Hippocampal formation (tissue), 2 donors: ENCODE results near the gene KYAT1.
A peak's percentile ranks its signal among the peaks of the same experiment; 100 is the strongest.

Experiments
- DNase-seq, 2 donors: peaks; one replicate each; lab custom pipeline; 2025; lab: John Stamatoyannopoulos, UW

The KYAT1 gene

GRCh38 chr9:128881884-128882676 is at the start of gene KYAT1, which contains the start of gene LRRC8A:
KYAT1 (minus strand) TSS chr9:128881950; CDS start chr9:128845405, 36,545 bp downstream.
LRRC8A (plus strand) TSS chr9:128882133; CDS start chr9:128907165, 25,032 bp downstream.
- DNase-seq: peak; percentile 97 to 98

DNA sequence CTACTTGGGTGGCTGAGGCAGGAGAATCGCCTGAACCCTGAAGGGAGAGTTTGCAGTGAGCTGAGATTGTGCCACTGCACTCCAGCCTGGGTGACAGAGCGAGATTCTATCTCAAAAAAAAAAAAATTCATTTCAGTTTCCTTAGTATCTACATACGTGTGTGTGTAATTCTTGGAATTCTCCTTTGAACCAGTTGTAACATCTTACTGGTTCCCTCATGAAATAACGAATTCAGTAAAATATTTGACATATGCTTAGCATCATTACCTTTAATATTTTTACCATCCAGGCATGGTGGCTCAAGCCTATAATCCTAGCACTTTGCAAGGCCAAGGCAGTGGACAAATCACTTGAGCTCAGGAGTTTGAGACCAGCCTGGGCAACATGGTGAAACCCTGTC is 47.8 kb upstream of the KYAT1 start:
- DNase-seq: no peak

DNA sequence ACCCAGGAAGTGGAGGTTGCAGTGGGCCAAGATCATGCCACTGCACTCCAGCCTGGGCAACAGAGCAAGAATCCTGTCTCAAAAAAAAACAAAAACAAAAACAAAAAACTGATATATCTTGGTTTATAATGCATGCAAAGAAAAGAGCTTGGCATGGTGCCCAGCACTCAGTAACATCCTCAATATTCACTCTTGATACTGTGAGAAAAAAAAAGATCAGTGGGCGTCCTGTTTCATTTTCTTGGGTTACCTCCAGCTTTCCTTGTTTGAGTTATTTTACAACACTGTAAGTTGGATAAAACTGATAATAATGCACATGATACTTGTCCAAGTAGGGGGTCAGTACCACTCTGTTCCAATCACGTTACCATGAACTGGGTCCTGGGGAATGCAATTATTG is 46.9 kb upstream of the KYAT1 start:
- DNase-seq: no peak

GRCh38 chr9:128927731-128928411 is 46.1 kb upstream of the KYAT1 start:
- DNase-seq: peak in 1 of 2 donors; percentile 26

DNA sequence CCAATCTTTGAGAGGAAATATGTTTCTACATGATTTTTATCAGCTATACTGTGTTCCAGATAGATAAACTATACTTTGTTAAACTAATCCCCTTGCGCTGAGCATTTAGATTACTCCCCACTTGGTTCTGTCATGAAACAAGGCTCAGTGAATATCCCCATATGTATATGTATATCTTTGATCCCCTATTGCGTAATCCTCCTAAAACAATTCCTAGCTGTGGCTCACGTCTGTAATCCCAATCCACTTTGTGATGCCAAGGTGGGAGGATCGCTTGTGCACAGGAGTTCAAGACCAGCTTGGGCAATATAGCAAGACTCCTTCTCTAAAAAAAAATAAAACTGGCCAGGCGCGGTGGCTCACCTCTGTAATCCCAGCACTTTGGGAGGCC is 41.7 kb upstream of the KYAT1 start:
- DNase-seq: no peak

DNA sequence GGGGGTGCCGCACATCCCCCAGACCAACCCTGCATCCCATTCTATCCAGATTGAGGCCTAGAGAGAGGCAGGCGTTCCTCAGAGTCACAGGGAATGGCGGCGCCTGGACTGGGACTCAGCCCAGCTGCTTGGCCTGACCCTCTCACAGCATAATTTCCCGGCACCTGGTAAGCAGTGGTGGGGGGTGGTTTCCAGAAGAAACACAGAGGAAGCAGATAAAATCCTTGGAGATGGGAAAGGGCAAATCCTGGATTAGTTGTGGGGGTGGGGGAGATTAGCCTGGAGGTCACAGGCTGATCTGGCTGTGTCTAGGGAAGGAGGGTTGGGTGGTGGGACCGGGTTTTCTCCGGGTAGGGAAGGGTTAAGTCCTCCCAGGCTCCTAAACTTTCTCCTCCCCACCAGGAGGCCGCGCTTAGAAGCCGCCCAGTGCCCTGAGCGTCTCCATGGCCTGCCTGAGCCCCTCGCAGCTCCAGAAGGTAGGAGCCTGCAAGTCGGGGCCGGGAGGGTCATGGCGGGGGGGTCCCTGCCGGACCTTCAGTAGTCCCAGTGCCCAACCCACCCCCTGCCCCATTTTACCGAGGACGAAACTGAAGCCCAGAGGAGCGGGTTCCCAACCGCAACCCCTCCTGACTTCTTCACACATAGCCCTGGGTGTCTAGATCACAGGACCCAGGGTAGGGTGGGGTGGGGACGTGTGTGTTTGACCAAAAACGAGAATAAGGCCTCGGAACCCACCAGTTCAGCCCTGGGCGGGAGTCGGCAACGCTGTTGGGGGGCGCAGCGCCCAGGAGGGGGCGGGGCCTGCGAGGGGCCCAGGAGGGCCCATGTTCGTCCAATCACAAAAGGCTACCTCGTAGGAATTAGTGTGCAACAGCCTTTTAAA is 40.4 kb upstream of the KYAT1 start:
- DNase-seq: no peak

DNA sequence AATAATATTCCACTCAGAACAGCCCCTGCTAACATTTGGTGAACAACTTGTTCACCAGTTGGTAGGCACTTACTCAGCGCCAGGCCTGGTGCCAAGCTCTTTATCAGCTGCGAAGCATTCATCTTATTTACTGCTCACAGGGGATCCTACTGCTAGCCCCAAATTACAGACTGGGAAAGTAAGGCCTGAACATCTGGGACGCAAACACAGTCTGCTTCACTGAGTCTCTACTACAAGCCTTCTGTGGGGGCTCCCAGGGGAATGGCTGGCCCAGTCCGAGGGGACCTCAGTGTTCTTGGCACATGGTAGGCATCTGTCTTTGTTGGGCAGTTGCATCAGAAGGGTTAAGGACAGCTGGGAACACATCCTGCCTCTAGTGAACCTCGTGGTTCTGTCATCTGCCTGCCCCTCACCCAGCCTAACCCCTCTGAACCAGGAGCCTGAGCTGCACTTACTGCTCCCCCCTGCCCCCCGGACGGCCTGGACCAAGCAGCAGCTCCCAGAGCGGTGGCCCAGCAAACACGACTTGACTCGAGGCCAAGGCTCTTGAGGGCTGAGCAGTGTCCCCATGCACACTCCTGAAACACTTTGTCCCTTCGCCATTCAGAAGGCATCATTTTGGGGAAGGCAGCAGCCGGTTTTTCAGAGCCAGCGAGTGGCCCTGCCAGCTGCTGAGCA is 38.8 kb upstream of the KYAT1 start, which contains the start of gene PHYHD1:
PHYHD1 (plus strand) TSS at position 602 of the 678 bp plus-strand sequence. CDS start 1,342 bp downstream, outside the sequence.
- DNase-seq: peak; percentile 65 to 66

DNA sequence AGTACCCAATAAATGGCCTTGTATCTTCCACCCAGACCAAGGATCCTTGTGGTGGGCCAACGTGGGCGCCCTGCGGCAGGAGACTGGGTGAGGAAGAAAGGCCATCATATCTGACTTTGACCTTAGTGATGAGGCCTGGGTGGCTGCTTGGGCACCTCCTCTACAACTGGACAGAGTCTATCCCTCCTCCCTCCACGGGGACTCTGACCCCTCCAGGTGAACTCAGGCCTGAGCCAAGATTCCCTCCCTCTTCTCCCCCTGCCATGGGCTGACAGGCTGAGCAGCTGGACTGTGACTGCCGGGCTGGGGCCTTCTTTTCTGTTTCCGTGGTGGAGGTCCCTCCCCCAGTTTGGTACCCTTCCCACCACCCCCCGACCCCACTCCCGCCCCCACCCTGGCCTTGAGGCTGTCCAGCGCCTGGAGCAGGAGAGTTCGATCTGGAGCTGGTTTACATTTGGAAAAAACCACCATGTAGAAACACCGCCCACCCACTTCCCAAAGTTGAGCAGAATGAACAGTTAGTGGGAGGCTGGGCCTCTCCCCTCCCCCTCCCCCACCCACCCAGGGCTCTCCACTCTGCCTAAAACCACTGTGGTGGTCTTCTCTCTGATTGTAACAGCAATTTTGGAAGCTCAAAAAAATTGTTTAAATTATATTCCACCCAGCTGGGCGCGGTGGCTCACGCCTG is 37.8 kb upstream of the KYAT1 start:
- no peak for DNase-seq

- DNase-seq: no peak
These were observed 37.2 kb upstream of the KYAT1 start for GRCh38 chr9:128918921-128919320.

DNA sequence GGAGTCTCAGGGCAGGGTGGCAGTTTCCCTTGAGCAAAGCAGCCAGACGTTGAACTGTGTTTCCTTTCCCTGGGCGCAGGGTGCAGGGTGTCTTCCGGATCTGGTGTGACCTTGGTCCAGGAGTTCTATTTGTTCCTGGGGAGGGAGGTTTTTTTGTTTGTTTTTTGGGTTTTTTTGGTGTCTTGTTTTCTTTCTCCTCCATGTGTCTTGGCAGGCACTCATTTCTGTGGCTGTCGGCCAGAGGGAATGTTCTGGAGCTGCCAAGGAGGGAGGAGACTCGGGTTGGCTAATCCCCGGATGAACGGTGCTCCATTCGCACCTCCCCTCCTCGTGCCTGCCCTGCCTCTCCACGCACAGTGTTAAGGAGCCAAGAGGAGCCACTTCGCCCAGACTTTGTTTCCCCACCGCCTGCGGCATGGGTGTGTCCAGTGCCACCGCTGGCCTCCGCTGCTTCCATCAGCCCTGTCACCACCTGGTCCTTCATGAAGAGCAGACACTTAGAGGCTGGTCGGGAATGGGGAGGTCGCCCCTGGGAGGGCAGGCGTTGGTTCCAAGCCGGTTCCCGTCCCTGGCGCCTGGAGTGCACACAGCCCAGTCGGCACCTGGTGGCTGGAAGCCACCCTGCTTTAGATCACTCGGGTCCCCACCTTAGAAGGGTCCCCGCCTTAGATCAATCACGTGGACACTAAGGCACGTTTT is 35.5 kb upstream of the KYAT1 start:
- DNase-seq: peak; percentile 35 to 41

DNA sequence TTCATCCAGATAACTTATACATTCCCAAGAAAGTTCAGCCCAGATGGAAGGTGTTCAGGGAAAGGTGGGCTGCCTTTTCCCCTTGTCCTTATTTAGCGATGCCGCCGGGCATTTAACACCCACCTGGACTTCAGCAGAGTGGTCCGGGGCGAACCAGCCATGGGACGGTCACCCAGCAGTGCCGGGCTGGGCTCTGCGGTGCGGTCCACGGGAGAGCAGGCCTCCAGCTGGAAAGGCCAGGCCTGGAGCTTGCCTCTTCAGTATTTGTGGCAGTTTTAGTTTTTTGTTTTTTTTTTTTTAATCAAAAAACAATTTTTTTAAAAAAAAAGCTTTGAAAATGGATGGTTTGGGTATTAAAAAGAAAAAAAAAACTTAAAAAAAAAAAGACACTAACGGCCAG is 35.0 kb upstream of the KYAT1 start:
- no peak for DNase-seq

DNA sequence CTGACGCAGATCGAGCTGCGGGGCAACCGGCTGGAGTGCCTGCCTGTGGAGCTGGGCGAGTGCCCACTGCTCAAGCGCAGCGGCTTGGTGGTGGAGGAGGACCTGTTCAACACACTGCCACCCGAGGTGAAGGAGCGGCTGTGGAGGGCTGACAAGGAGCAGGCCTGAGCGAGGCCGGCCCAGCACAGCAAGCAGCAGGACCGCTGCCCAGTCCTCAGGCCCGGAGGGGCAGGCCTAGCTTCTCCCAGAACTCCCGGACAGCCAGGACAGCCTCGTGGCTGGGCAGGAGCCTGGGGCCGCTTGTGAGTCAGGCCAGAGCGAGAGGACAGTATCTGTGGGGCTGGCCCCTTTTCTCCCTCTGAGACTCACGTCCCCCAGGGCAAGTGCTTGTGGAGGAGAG is 34.5 kb upstream of the KYAT1 start:
- DNase-seq: no peak

DNA sequence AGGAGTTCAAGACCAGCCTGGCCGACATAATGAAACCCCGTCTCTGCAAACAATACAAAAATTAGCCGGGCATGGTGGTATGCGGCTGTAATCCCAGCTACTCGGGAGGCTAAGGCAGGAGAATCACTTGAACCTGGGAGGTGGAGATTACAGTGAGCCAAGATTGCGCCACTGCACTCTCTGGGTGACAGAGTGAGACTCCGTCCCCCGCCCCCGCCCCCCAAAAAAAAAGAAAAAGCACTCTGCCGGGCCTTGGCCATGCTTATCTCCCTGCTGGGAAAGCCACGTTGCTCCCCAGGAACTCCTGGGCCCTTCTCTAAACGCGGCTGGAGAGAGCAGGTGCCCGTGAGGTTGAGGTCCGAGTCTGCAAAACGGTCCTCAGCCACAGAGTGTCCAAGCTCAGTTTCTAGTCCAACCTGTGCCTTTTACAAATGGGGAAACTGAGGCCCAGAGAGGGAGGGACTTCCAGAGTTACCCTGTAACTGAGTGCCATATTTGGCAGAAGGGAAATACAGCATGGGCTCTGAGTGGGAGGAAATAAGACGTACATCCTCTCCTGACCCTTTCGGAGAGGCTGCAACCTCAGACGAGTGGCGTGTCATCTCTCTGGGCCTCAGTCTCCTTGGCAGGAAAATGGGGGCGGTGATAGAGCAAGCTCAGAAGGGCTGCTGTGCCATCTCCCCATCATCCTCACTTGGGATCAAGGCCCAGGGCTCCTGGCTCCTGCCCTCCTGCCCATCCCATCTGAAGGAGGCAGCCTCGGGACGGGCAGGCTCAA is 32.4 kb upstream of the KYAT1 start:
- DNase-seq: no peak

DNA sequence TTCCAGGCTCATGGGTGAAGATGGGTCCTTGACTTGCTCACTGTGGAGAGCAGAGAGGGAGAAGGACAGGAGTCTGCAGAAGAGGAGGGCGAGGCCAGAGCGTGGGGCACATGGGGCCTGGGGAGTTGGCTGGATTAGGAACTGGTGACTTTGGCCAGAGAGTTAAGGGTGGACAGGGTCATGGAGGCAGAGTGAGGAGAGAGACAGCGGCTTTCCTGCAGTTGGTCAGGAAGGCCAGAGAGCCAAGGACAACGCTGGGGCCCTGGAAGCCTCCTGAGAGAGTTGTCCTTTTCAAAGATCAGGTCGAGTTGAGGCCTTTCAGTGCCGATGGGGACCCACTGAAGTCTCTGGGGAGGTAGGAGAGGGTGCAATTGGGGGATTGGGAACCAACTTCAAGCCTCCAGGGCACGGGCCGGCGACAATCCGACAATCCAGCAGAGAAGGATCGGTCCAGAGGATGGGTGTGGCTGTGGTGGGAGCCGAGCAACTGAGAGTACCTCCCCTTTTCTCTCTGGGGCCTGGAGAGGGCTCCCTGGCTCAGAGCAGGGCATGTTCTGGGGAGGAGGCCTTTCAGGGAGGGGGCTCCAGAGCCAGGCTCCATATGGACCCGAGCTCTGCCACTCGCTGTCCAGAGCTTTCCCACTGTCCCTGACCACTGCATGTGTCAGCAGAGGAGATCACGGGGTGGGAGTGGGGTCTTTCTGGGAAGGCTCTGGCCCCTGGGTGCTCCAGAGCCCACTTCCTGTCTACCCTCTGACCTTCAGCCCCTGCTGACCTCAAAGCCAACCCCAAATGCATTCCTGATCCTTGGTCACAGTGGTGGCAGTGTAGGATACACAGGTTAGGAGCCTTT is 31.5 kb upstream of the KYAT1 start:
- no peak for DNase-seq

DNA sequence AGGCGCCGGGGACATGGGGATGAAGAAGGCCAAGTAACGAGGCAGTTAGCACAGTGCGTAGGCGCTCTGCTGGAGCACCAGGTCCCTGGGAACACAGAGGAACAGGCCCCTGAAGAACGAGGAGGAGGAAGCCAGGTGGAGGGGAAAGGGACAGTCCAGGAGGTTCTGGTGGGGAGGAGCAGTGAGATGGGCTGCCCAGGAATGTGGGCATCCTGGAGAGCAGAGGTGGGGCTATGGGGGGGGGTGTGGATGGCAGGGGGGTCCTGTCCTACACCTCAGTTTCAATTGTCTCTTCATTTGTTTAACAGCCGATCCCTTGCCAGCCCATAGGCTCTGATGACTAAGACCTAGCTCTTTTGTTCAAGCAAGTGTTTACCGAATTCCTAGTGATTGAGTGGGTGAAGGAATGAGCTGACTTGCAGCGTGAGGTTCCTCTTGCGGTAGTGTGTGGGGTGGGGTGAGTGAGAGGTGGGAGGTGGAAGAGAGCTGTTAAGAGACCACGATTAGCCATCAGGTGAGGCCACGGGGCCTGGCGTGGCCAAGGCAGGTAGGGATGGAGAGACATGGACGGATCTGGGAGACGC is 30.6 kb upstream of the KYAT1 start:
- DNase-seq: no peak

DNA sequence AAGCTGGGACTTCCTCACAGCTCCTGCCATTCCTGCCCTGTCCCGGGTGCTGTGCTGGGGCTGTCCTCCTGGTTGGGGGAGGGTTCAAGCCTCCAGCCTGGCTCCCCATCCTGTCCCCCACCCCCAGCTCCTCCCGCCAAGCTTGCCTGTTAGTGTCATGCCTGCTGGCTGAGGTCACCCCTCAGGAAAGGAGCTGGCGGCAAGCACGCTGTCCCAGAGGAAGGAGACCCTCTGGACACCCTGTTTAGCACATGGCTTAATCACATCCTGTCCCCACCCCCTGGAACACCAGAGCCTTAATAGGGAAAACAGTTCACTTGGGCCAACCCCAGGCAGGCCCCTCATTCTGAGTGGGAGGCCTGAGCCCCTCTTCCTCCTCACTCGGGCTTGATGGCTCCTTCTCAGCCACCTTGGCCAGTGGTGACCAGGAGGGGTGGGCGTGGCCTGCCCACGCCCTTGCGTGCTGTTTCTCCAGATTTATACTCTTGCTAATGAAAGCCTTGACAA is 29.8 kb upstream of the KYAT1 start:
- DNase-seq: no peak

DNA sequence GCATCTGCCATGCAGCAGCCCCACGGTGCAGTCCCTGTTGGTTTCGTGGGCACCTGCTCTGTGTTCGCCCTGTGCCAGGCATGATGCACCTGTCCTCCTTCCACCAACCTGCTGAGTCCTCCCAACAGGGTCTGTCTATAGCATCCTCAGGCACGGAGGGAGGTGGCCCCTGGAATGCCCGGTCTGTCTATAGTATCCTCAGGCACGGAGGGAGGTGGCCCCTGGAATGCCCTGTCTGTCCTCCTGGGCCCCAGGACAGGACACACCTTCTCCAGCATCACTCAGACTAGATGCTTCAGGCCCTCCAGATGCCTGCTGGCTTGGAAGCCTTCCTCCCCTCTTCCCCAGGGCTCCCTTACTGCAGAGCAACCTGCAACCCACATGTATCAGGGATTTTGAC is 29.2 kb upstream of the KYAT1 start:
- no peak for DNase-seq

- DNase-seq: no peak
These were observed 28.1 kb upstream of the KYAT1 start for GRCh38 chr9:128909859-128910258.
